Upper lobe of left lung (tissue), 4 donors: ENCODE data around the gene CEP85L.

ENCODE experiments used
- EP300 ChIP-seq, 4 donors: sonication (generic); formaldehyde crosslinking; IDR thresholded peaks; one replicate each; pipeline ENCODE4 v1.5.1; 2017; ENCODE audit warnings: antibody characterized with exemption in 4 of 4, control low read depth in 2 of 4
- POLR2A ChIP-seq, 4 donors: fragments of 450-650 bp; IDR thresholded peaks; one replicate each; pipeline ENCODE4 v1.5.1; 2016 to 2017; ENCODE audit warnings: antibody characterized with exemption in 4 of 4, mild to moderate bottlenecking in 2 of 4
- POLR2AphosphoS5 ChIP-seq, 2 donors: sonication (generic); formaldehyde crosslinking; IDR thresholded peaks; one replicate each; pipeline ENCODE4 v1.5.1; 2017; ENCODE audit warnings: antibody characterized with exemption in 2 of 2
- TF ChIP-seq, protein P1 (sequence below), 6 experiments: fragments of 450-650 bp in 4 of 6; fragments of 200-600 bp in 2 of 6; sonication (generic) in 2 of 6; IDR thresholded peaks; one replicate each; pipeline ENCODE4 v1.5.1; 2016 to 2019; ENCODE audit warnings: antibody characterized with exemption in 6 of 6

- TF ChIP-seq, protein P1, sequence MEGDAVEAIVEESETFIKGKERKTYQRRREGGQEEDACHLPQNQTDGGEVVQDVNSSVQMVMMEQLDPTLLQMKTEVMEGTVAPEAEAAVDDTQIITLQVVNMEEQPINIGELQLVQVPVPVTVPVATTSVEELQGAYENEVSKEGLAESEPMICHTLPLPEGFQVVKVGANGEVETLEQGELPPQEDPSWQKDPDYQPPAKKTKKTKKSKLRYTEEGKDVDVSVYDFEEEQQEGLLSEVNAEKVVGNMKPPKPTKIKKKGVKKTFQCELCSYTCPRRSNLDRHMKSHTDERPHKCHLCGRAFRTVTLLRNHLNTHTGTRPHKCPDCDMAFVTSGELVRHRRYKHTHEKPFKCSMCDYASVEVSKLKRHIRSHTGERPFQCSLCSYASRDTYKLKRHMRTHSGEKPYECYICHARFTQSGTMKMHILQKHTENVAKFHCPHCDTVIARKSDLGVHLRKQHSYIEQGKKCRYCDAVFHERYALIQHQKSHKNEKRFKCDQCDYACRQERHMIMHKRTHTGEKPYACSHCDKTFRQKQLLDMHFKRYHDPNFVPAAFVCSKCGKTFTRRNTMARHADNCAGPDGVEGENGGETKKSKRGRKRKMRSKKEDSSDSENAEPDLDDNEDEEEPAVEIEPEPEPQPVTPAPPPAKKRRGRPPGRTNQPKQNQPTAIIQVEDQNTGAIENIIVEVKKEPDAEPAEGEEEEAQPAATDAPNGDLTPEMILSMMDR (IDR thresholded peaks at IDR 0.05), result no peak
- TF ChIP-seq POLR2AphosphoS5 (IDR thresholded peaks at IDR 0.05) (no peak), POLR2A (IDR thresholded peaks at IDR 0.05) (no peak), EP300 (IDR thresholded peaks at IDR 0.05) (no peak)
These were observed 81.9 kb downstream of the CEP85L start for GRCh38 chr6:118569498-118569897.
